Suprapubic skin (tissue), 4 donors: Measurements from ENCODE around the gene LAMC3. TPM values are rescaled to one million over a fixed set of nuclear protein-coding genes. Genes with fewer than 3 reads are reported as not detected.
"Not testable (repeated sequence)": the region's sequence is repeated elsewhere in the genome, so short reads cannot be mapped to it uniquely, and the experiment has no call there.

ENCODE experiments used
- DNase-seq, 2 donors: peaks; one replicate each; pipeline ENCODE4 v3.0.0-alpha.2; 2019; ENCODE audit warnings: low spot score in 2 of 2
- H3K27ac ChIP-seq: fragments of 200-600 bp; sonication (generic); one replicate; pipeline ENCODE4 v1.5.1; 2019
- H3K27me3 ChIP-seq: fragments of 200-600 bp; sonication (generic); one replicate; pipeline ENCODE4 v1.5.1; 2019
- H3K36me3 ChIP-seq: fragments of 200-600 bp; sonication (generic); one replicate; pipeline ENCODE4 v1.5.1; 2019
- H3K4me1 ChIP-seq: fragments of 200-600 bp; sonication (generic); one replicate; pipeline ENCODE4 v1.5.1; 2019
- H3K4me3 ChIP-seq: fragments of 200-600 bp; sonication (generic); one replicate; pipeline ENCODE4 v1.5.1; 2019; ENCODE audit warnings: mild to moderate bottlenecking
- H3K9me3 ChIP-seq: fragments of 200-600 bp; sonication (generic); one replicate; pipeline ENCODE4 v1.5.1; 2019
- CTCF ChIP-seq, 2 donors: fragments of 200-600 bp in 1 of 2; fragments of 450-650 bp in 1 of 2; sonication (generic) in 1 of 2; IDR thresholded peaks; one replicate each; pipeline ENCODE4 v1.5.1; 2016 to 2019; ENCODE audit warnings: antibody characterized with exemption in 2 of 2, mild to moderate bottlenecking in 1 of 2, moderate library complexity in 1 of 2
- EP300 ChIP-seq: sonication (generic); formaldehyde crosslinking; IDR thresholded peaks from one replicate; pipeline ENCODE4 v1.6.1; 2017; ENCODE audit warnings: antibody characterized with exemption
- POLR2A ChIP-seq, 2 donors: fragments of 450-650 bp; IDR thresholded peaks; one replicate each; pipeline ENCODE4 v1.6.1; 2017; ENCODE audit warnings: antibody characterized with exemption in 2 of 2, mild to moderate bottlenecking in 2 of 2, moderate library complexity in 2 of 2
- POLR2AphosphoS5 ChIP-seq, 3 donors: sonication (generic); formaldehyde crosslinking; IDR thresholded peaks; one replicate each; pipeline ENCODE4 v1.6.1; 2017; ENCODE audit warnings: antibody characterized with exemption in 3 of 3
- WGBS: methylation state at CpG from one replicate; pipeline ENCODE4 v1.1.5; 2018; 5-methylcytosine and 5-hydroxymethylcytosine counted together
- total RNA-seq, 4 donors: library from RNA; depleted of rRNA; stranded (reverse); fragments of >200 nt; gene quantifications; one replicate each; pipeline ENCODE4 v1.1.0, GENCODE V29; 2016

Gene LAMC3
- total RNA-seq, 4 donors from 2014 or later: 4.0 to 16.9 (median 5.2) TPM

- 85% methylated on average over 7 of the region's 7 CpGs for WGBS
- H3K4me3 ChIP-seq: no peak overlapping the region
- H3K9me3 ChIP-seq: no peaks in the 10 kb centered on the region
- DNase-seq: no peak
- H3K27ac ChIP-seq: no peak overlapping the region
- H3K4me1 ChIP-seq: peaks cover 5% of the 10 kb centered on the region
- no peaks in the 10 kb centered on the region for H3K36me3 ChIP-seq
- H3K27me3 ChIP-seq: no peaks in the 10 kb centered on the region
- TF ChIP-seq POLR2AphosphoS5 (IDR thresholded peaks at IDR 0.05): no peak
- TF ChIP-seq POLR2A (IDR thresholded peaks at IDR 0.05): no peak
- no peak for TF ChIP-seq CTCF (IDR thresholded peaks at IDR 0.05)
- TF ChIP-seq EP300: no peak
Observed at GRCh38 chr9:131031642-131032005, 22.6 kb downstream of the LAMC3 start.

DNA sequence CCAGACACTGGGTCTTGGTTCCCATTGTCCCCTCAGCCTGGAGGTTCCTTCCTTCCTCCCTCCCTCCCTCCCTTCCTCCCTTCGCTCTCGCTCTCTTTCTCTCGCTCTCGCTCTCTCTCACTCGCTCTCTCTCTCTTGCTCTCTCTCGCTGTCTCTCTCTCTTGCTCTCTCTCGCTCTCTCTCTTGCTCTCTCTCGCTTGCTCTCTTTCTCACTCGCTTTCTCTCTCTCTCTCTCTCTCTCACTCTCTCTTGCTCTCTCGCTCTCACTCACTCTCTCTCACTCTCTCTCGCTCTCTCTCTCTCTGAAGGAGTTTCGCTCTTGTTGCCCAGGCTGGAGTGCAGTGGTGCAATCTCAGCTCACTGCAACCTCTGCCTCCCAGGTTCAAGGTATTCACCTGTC is 23.4 kb downstream of the LAMC3 start:
- 95% methylated on average over 12 of the region's 12 CpGs for WGBS
- no peak for DNase-seq
- TF ChIP-seq CTCF (IDR thresholded peaks at IDR 0.05): no peak
- no peak for TF ChIP-seq EP300
- TF ChIP-seq POLR2A (IDR thresholded peaks at IDR 0.05): no peak
- TF ChIP-seq POLR2AphosphoS5 (IDR thresholded peaks at IDR 0.05): no peak
- H3K4me1 ChIP-seq: peaks cover 12% of the 10 kb centered on the region
- H3K36me3 ChIP-seq: no peaks in the 10 kb centered on the region
- H3K27ac ChIP-seq: no peak overlapping the region
- H3K4me3 ChIP-seq: no peak overlapping the region
- H3K27me3 ChIP-seq: no peaks in the 10 kb centered on the region
- H3K9me3 ChIP-seq: no peaks in the 10 kb centered on the region

- H3K4me3 ChIP-seq: no peak overlapping the region
- no peaks in the 10 kb centered on the region for H3K9me3 ChIP-seq
- no peak for DNase-seq
- no peak for TF ChIP-seq POLR2A (IDR thresholded peaks at IDR 0.05)
- no peak for TF ChIP-seq CTCF (IDR thresholded peaks at IDR 0.05)
- no peak for TF ChIP-seq POLR2AphosphoS5 (IDR thresholded peaks at IDR 0.05)
- no peak for TF ChIP-seq EP300
- peaks cover 20% of the 10 kb centered on the region for H3K4me1 ChIP-seq
- H3K27ac ChIP-seq: no peak overlapping the region
- 70% methylated on average over 26 of the region's 27 CpGs for WGBS
- no peaks in the 10 kb centered on the region for H3K36me3 ChIP-seq
- H3K27me3 ChIP-seq: no peaks in the 10 kb centered on the region
Observed at GRCh38 chr9:131033269-131034224, 24.6 kb downstream of the LAMC3 start.

- Histone ChIP-seq H3K4me3 (no peak overlapping the region), H3K9me3 (no peaks in the 10 kb centered on the region), H3K27ac (no peak overlapping the region), H3K4me1 (peaks cover 20% of the 10 kb centered on the region), H3K27me3 (no peaks in the 10 kb centered on the region), H3K36me3 (no peaks in the 10 kb centered on the region)
- 89% methylated on average over 10 of the region's 14 CpGs for WGBS
- no peak for DNase-seq
- no peak for TF ChIP-seq POLR2A (IDR thresholded peaks at IDR 0.05)
- TF ChIP-seq EP300: no peak
- TF ChIP-seq POLR2AphosphoS5 (IDR thresholded peaks at IDR 0.05): no peak
- no peak for TF ChIP-seq CTCF (IDR thresholded peaks at IDR 0.05)
Observed at GRCh38 chr9:131034268-131034667, 25.3 kb downstream of the LAMC3 start.

DNA sequence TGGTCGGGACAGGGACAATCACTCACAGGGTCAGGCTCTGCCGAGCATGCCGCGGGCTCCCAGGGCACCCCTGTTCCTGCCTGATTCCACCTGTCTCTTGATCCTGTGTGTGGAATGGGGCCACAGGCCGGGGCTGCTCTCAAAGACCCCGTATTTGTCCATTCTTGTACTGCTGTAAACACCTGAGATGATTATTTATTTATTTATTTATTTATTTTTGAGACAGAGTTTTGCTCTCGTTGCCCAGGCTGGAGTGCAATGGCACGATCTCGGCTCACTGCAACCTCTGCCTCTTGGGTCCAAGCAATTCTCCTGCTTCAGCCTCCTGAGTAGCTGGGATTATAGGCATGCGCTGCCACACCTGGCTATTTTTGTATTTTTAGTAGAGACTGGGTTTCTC is 25.8 kb downstream of the LAMC3 start:
- H3K36me3 ChIP-seq, H3K27me3 ChIP-seq, H3K27ac ChIP-seq, H3K4me3 ChIP-seq, DNase-seq, H3K9me3 ChIP-seq: not testable (repeated sequence)
- peaks cover 20% of the 10 kb centered on the region for H3K4me1 ChIP-seq
- WGBS: 94% methylated on average over 10 of the region's 10 CpGs
